SH-SY5Y (cell line): ENCODE measurements around the gene ELAPOR1.

ENCODE experiments used
- GATA2 ChIP-seq: IDR thresholded peaks from 2 replicates; pipeline ENCODE4 v1.6.1; 2011; ENCODE audit warnings: mild to moderate bottlenecking, low read depth, low read length
- GATA3 ChIP-seq: IDR thresholded peaks from 2 replicates; pipeline ENCODE4 v1.6.1; 2011; ENCODE audit warnings: low read depth, mild to moderate bottlenecking, low read length, moderate library complexity

DNA sequence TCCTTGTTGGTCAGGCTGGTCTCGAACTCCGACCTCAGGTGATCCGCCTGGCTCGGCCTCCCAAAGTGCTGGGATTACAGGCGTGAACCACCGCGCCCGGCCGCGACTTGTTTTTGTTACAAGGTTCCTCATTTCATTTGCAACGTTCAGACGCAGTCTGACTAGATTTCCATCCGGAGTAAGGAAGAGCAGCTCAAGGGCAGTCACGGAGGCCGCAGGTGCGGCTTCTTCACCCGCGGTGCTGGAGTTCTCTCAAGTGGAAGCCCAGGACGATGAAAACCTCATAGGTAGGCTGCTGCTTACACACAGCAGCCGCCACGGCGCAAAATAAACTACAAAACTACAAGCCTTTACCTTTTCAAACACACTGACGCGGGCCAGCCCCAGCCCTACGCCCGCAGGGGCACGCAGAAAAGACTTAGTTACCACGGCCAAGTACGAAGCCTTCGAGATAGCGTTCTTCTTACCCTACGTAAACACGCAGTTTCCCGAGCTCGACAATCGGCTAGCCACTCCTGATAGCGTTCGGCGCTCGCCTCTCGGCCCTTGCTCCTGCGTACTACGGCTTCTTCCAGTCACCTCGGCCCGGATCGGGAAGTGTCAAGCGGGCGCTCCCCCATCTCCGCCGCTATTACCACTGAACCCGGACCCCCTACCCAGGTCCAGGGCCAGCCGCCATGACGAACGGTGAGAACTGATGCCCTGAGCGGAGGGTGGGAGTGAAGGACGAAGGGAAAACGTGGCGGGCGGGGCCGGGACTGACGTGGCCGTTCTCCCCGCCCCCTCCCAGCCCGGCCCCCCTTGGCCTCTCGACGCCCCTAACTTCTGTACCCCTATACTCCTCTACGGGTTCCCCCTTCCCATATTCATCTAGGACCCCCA is 23.5 kb upstream of the ELAPOR1 start, which contains the start of gene TMEM167B:
- TF ChIP-seq GATA3 (no peak), GATA2 (no peak)
